Measurements from ENCODE around the gene GPATCH2L. TPM values are rescaled to one million over a fixed set of nuclear protein-coding genes. Genes with fewer than 3 reads are reported as not detected.

The GPATCH2L gene
- total RNA-seq, 6 experiments from 2014 or later, result 38.3 to 44.8 (median 41.9) TPM

- no peaks in the 10 kb centered on the region for H3K27me3 Mint-ChIP-seq (ENCODE audit: insufficient read depth)
- H3K4me3 Mint-ChIP-seq, result no peak overlapping the region
- no peaks in the 10 kb centered on the region for H3K9me3 Mint-ChIP-seq
- no peak overlapping the region for H3K27ac Mint-ChIP-seq
- no peak for DNase-seq
- peaks cover 21% of the 10 kb centered on the region for H3K4me1 Mint-ChIP-seq (ENCODE audit: low read depth)
- peaks cover 25% of the 10 kb centered on the region for H3K36me3 Mint-ChIP-seq (ENCODE audit: low read depth)
- no peak for TF ChIP-seq CTCF (IDR thresholded peaks at IDR 0.05)
These were observed 39.6 kb downstream of the GPATCH2L start for GRCh38 chr14:76191297-76191696.

- TF ChIP-seq CTCF (IDR thresholded peaks at IDR 0.05), result no peak
- H3K4me1 Mint-ChIP-seq (ENCODE audit: low read depth), result peaks cover 21% of the 10 kb centered on the region
- no peaks in the 10 kb centered on the region for H3K9me3 Mint-ChIP-seq
- H3K36me3 Mint-ChIP-seq (ENCODE audit: low read depth), result peaks cover 22% of the 10 kb centered on the region
- H3K27me3 Mint-ChIP-seq (ENCODE audit: insufficient read depth), result no peaks in the 10 kb centered on the region
- H3K4me3 Mint-ChIP-seq, result no peak overlapping the region
- no peak for DNase-seq
- peak overlapping the region; percentile 25 for H3K27ac Mint-ChIP-seq
These were observed 42.0 kb downstream of the GPATCH2L start for GRCh38 chr14:76193696-76194095.

- Mint-ChIP-seq H3K36me3 (ENCODE audit: low read depth) (peaks cover 22% of the 10 kb centered on the region), H3K4me1 (ENCODE audit: low read depth) (peaks cover 24% of the 10 kb centered on the region), H3K27ac (no peak overlapping the region), H3K9me3 (no peaks in the 10 kb centered on the region), H3K4me3 (no peak overlapping the region), H3K27me3 (ENCODE audit: insufficient read depth) (no peaks in the 10 kb centered on the region)
- no peak for TF ChIP-seq CTCF (IDR thresholded peaks at IDR 0.05)
- DNase-seq, result no peak
These were observed 42.6 kb downstream of the GPATCH2L start for GRCh38 chr14:76194327-76194726.

- Mint-ChIP-seq H3K36me3 (ENCODE audit: low read depth) (peaks cover 27% of the 10 kb centered on the region), H3K4me3 (no peak overlapping the region), H3K9me3 (no peaks in the 10 kb centered on the region), H3K27me3 (ENCODE audit: insufficient read depth) (no peaks in the 10 kb centered on the region), H3K27ac (no peak overlapping the region), H3K4me1 (ENCODE audit: low read depth) (peaks cover 31% of the 10 kb centered on the region)
- no peak for DNase-seq
- TF ChIP-seq CTCF (IDR thresholded peaks at IDR 0.05), result no peak
These were observed 43.3 kb downstream of the GPATCH2L start for GRCh38 chr14:76195003-76195402.

- Mint-ChIP-seq H3K9me3 (no peaks in the 10 kb centered on the region), H3K27me3 (ENCODE audit: insufficient read depth) (no peaks in the 10 kb centered on the region), H3K27ac (no peak overlapping the region), H3K4me1 (ENCODE audit: low read depth) (peaks cover 51% of the 10 kb centered on the region), H3K36me3 (ENCODE audit: low read depth) (peaks cover 26% of the 10 kb centered on the region), H3K4me3 (no peak overlapping the region)
- no peak for TF ChIP-seq CTCF (IDR thresholded peaks at IDR 0.05)
- DNase-seq, result no peak
These were observed 45.4 kb downstream of the GPATCH2L start for GRCh38 chr14:76196980-76197695.
